NCI-H460 (cell line): ENCODE data around the gene ADAMTS17. TPM values are rescaled to one million over a fixed set of nuclear protein-coding genes. Genes with fewer than 3 reads are reported as not detected.

Source experiments
- DNase-seq: peaks from one replicate; pipeline ENCODE4 v3.0.0-alpha.2; 2016; ENCODE audit warnings: low read depth; ENCODE audit errors: extremely low read depth
- total RNA-seq: library from RNA; depleted of rRNA; stranded (reverse); fragments of >200 nt; shearing (Covaris generic); gene quantifications from 2 replicates; pipeline ENCODE4 v1.2.3, GENCODE V29; 2014

ADAMTS17 gene
- total RNA-seq, 1 experiment from 2014 or later: 0.15 TPM

DNA sequence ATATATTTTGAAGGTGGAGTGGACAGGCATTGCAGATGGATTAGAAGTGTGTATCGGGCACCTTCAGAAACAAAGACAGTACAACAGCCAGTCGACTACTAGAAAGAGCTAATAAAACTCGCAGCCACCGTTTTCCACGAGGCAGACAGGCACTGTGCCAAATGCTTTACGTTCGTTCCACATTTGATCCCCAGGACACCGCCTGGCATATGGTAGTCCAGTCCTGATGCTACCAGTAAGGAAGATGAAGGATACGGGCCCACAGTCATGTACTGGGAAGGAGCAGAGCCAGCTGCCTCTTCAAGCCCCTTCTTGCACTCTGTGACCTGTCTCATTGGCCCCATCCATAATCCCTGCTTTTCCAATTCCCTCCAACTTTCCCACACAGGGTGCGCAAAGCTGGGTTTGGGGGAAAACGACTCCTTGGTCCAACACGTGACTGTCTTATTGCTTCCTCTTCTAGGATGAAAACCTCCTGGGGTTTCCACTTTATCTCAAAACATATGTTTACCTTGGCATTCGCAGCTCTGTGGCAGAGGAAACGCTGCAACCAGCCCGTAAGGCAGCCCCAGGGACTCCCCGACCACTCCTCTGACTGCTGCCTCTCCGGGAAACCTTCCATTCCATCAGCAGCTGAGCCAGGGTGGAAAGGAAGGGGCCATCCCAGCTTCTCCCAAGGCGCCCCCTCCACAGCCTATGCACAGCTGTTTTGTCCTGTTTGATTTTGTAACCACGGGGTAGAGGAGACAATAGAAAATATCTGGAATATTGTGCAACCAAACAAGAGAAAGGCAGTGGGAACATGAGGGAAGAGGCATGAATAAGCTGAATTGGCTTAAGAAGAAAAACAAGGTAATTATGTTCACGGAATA lies 107.4 kb downstream of the ADAMTS17 start:
- DNase-seq: no peak

DNA sequence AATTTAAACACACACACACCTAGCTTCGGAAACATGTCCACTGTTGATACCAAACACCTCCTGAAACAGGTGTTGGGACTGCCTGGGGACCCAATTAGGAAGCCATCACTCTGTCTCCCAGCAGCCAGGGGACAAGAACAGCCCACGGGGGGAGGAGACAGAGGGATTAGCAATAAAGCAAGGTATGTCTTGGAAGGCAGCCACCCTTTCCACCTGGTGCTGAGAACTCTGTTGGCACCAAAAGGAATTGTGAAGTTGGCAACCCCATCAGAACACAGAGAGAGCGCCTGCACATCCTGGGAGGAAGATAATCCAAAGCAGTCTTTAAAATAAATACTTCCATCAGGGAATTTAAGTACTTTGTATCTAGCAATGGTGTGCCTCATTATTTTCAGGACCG lies 111.0 kb downstream of the ADAMTS17 start:
- no peak for DNase-seq

DNA sequence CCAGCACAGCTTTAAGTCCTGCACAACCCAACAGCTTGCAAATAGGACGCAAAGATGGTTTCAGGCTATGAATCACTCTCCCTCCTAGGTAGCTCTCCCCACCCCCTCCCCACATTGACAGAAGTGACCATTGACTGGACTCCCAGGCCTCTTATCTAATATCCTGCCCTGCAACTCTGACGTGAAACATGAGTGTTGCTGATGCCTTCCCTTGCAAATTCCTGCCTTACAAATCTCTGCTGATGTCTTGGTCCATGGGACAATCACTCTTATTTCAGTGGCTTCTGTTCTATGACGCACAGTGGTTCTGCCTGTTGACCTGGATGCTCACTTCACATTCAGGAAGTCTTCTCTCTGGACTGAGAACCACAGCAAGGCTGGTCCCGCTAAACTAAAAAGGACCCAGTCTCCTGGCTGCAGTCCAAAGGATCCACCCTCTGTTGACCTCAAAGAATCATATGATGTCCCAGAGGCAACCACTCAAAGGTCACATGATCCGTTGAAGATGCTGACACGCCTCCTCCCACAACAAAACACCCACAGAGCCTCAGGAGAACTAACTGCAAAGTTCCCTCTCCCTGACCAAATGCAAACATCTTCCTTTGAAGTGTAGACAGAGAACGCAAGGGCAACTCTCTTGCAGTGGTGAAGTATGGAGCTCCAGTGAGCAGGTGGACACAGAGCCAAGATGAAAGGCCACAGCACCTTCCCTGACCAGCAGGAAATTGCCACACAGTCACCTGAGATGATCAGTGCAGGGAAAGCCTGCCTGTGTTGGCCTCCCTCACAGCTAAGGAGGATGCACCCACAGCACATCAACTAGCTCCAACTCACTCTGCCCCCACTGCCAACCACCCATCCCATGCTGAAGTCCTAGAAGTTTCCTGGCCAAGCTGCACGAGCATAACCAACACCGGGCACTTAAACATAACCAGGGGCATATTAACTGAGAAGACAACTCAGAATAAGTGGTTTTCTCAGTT lies 112.3 kb downstream of the ADAMTS17 start:
- no peak for DNase-seq

DNA sequence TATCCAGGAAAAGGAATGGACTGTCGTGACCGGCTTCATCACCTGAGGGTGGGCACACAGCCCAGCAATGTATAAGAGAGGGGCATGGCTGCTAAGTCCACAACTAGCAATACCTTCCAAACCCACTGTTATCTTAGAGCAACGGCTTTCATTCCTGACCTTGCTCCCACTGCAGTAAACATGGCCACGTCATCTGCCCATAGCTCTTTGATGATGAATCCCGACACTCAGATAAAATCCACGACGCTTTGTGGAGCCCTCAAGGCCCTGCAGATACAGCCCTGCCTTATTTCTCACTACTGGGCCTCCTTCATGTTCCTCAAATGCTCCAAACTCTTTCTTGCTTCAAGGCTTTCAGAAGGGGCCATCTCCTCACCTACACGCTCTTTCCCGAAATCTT lies 114.0 kb downstream of the ADAMTS17 start:
- no peak for DNase-seq

DNA sequence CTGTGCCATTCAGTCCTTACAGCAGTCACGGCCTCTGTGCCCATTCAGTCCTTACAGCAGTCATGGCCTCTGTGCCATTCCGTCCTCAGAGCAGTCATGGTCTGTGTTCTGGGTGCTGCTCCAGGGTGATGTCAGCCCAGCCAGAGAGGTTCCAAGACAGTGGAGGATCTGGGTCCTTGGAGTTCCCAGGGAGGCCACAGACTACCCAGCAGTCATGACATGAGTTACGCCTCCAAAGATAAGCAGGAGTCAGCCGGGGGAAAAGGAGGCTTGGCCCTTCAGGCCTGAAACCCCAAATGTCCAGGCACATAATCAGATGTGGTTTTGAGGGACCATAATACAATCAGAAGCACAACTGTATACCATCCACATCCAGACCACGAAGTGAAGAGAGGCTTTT lies 115.7 kb downstream of the ADAMTS17 start:
- no peak for DNase-seq

DNA sequence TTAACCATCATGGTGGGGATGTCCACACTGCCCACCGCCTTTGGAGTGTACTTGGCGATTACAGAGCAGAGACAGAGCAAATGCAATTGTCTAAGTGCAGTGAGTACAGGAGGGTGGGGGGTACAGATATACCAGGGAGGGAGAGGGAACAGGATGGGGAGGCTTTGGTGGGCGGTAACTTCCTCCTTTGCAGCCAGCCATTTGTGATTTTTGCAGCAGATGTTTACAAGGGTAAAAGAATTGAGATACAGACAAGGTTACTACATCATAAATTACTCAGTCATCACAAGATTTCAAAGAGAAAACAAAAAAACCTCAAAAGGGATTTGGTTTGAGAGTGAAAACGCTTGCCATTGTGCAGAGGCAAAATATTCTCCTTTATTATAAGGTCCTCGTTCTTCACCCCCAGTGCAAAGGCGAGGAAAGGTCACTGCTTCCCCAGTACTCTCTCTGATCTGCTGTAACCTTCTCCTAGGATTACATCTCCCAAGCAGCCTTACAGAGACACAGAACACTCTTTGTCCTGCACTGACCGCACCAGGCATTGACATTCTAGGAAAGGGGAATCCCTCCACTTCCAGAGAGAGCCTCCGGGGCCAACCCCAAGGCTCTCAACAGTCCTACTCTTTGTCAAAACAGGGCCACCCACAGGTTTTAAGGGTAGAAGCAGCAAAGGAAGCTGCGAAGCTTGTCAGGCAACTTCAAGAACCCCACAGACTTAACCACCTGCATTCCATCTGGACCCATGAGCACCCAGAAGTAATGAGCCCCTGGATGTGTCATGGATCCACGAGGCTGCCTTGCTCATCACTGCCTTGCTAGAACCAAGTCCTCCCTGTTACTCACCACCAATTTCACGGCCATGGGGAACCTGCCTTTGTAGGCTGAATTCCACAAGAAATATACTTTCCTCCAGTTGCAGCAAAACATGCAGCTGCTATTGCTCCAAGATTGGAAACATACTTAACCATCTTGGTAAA lies 117.3 kb downstream of the ADAMTS17 start:
- DNase-seq: no peak

DNA sequence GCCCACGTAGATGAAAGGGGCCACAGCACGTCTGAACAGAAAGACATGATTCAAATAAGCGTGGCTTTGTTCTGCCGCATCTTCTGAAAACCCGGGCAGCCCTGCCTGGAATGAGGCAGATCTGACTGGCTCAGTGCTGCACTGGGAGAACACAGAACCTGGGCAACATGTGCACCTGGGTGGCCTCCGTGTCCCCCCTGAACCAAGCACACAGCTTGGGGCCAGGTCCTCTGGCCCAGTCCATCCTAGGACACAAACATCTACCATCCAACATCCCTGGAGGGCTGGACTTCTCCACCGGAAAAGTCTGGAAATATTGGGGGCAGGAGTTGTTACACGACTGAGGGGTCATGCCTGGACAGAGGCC lies 119.4 kb downstream of the ADAMTS17 start:
- no peak for DNase-seq

DNA sequence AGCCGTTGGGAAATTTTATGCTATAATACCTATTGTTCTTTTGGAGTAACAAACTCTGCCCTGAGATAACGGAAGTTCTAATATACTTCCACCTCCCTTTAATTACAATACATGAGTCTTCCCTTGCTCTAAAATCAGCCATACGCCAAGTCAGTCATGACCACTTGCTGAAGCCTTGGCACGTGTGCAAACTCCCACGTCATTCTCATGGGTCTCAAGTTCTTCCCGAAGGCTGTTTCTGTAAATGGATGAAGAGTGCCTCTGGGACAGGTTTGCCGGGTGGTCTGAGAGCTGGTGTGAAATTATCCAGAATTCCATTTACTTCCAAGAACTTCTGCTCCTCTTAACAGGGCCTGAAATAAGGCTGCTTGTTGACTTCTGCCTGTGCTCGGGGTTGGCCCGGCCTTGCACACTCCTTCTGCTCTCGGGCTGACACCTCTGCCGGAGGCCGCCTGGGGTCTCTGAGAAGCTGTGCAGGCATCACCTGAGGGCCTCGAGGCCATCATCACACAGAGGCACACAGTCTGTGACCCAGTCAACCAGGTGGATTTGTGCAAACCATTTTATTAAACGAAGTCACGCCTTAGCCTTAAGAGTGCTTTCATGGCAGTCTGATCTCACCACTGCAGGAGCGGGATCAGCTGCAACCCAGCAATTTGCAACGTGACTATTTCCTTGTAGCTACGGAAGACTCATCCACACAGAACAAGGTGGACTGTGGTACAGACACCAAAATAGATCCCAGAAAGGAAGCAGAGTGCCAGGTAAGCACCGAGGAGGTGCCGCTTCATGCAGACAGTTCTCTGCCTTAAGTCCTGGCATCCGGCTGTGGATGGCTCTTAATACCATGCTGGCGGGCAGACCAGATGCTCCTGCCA lies 120.1 kb downstream of the ADAMTS17 start:
- DNase-seq: no peak

DNA sequence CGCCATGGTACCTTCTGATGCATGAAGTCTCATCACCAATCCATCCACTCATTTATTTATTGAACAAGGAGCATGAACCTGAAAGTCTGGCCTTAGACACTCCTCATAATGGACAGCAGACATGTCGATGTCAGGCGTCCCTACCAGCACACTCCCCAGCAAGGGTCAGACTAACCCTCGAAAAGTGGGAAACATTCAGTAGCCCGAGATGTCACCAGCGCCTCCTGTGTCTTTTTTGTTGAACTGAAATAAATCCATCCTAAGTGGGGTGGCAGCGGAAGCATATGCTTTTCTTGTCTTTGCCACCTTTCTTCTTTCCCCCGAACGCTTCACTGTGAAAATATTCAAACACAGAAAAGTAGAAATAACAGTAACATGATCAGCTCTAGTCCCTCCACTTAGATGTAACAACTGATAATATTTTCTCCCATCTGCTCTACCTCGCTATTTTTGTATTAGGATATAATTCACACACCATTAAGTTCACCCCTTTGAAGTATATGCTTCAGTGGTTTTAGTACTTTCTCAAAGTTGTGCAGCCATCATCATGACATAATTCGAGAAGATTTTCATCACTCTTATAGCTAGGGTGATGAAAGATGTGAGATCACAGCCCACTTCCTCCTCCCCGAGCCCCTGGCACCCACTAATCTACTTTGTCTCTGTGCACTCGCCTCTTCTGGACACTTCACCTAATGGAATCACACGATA lies 121.6 kb downstream of the ADAMTS17 start:
- no peak for DNase-seq

DNA sequence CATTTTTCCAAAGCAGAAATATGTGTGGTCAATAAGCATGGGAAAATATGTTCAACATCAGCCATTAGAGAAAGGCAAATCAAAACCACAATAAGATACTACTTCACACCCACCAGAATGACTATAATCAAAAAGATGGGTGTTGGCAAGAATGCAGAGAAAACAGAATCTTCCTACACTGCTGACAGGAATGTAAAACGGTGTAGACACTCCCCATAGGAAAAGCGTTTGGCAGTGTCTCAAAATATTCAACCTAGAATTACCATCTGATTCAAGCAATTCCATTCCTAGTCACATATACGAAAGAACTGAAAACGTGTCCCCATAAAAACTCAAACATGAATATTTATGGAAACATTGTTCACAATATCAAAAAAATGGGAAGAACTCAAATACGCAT lies 123.3 kb downstream of the ADAMTS17 start:
- DNase-seq: no peak

DNA sequence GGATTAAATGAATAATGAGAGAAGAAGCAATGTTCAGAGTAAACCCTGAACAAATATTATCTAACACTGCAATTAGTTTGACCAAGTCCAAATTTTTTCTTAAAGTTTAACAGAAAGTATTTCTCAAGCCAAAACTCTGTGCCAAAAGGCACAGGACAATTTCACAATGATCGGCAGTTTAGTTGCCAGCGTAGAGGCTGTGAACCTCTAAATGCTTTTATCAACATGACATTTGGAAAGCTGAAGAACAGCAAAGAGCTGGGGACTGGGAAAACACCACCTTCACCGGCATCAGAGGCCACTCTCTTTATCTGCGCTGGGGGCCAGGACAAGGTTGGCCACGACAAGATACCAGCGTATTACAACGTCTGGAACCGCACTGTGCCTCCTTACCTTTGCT lies 125.6 kb downstream of the ADAMTS17 start:
- DNase-seq: no peak

DNA sequence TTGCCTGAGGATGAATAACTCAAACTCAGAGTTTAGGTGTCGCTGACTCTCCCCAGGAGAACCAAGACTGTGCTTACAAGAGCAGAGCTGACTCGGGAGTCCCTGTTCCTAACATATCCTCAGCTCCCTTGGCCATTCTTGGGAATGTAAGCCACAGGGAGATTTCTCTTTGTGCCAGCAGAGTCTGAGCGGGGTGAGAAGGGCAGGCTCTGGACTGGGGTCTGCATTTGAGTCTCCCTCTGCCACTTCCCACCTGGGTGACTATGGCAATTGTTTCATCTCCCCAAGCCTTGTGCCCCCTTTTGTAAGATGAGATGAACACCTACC lies 126.0 kb downstream of the ADAMTS17 start:
- DNase-seq: no peak

DNA sequence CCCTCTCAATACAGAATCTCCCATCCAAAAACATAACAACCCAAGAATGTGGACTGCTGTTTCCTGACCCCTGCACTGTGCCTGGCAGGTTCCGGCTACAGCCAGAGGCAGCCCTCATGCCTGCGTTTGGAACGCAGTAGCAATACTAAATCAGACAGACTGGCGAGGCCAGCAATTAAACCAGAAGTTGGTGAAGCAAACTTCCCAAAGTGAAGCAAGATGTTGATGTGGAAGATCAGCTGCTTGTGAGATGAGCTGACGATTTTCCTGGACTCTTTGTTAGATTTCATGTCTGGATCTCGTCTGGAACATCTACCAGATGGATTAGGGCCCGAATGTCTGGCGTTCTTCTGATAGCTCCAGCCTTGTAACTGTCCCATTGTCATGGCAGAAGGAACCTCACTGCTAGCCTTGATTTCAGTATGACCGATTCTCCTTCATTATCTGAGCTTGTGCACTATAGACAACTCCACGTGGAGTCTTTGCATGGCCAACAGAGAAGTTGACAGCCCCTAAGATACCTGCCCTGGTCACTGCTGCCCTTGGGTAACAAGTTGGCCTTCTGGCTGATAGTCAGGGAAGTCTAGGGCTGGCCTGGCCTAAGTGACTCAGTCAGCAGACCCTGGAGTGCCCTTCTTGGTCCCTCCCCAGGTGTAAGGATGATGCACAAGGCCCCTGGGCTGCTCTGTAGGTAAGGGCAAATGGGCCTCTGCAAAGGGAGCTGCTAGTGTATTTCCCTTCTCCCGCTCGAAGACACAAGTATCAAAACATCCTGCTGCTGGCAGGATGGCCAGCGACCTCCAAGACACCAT lies 126.5 kb downstream of the ADAMTS17 start:
- no peak for DNase-seq

DNA sequence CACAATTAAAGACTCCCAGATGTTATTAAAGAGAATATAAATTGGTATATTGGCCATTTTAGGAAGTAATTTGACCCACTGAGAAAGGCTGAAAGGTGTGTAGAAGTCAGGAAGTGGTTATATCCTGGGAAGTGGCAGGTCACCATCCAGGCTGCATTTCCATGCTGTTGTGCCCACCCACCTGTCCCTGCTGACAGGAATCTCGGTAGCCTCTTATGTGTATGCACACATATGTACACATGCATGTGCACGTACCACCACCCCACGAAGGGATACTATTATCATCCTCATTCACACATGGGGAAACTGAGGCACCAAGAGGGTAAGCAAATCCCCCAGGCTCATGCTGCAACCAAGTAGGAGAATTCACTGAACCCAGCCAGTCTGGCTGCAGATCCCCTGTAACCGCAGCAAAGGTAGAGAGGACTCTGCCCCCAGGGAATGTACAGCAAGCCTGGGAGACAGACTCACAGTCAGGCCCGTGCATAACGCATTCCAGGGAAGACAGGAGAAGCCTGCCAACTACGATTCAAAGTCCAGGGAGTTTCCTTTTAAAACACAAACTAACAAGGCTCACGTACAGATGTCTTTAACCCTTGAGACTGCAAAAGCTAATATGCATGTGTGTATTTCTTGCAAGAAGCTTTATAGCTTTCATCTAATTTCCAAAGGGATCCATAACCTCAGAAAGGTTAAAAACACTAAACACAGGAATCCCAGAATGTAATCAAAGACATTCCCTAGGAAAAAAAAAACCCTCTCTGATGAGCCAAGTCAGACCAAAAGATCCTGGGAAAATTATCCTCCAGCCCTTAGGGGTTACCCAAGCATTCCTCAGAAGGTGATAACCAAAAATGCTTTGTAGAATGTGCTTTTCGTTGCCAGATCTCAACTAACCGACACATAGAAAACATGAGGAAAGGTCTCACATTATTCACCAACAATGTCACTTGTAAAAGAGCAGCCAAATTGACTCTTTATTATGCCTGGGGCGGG lies 129.6 kb downstream of the ADAMTS17 start:
- DNase-seq: no peak

DNA sequence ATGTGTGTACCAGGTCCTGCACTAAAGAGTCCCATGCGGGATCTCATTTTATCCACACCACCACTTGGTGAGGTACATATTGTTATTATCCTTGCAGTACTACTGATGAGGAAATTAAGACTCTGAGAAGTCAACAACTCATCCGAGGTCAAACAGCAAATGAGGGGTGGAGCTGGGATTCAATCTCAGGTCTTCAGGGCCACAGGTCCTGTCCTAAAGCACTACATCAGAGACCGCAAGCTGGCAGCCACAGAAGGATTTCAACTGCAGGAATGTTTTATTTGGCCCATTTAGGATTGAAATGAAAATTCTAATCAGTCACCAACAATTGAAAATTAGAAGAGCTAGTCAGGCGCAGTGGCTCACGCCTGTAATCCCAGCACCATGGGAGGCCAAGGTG lies 131.4 kb downstream of the ADAMTS17 start:
- no peak for DNase-seq

DNA sequence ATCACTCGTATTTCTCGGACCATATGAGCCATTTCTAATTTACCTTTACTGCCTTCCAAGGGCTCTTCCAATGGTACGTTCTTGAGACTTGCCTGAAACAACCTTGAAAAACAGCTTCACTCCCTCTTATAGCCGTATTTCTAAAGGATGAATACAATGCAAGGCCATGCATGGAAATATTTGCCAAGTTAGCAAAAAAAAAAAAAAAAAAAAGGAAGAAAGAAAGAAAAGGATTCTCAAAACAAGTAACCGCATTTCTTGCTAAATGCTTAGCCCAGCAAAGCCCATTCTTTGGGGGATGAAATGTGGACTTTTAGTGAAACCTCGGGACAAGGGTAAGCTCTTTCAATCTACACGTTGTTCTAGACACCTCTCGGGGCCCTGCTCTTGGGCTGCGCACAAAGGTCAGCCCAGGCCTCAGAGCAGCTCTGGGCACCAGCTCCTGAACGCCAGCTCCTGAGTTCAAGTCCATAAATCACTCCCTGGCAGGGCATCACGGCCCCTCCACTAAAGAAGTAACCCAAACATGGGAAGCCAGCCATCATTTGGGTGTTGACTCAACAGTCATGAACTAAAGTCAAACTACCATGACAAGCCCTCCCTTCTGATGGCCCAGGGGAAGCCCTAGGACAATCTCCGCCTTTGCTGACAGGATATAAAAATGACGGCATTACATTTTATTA lies 132.7 kb downstream of the ADAMTS17 start:
- no peak for DNase-seq
